HG03439 (cell line): ENCODE results near the gene SND1.
A peak's percentile ranks its signal among the peaks of the same experiment; 100 is the strongest.
"Not testable (repeated sequence)": the region's sequence is repeated elsewhere in the genome, so short reads cannot be mapped to it uniquely, and the experiment has no call there.

Experiments
- ATAC-seq: cut with Tn5 transposase; IDR thresholded peaks from one replicate; pipeline ENCODE4 v1.9.1; 2021; ENCODE audit warnings: mild to moderate bottlenecking, moderate library complexity; ENCODE audit not compliant: unreplicated experiment

SND1 gene

DNA sequence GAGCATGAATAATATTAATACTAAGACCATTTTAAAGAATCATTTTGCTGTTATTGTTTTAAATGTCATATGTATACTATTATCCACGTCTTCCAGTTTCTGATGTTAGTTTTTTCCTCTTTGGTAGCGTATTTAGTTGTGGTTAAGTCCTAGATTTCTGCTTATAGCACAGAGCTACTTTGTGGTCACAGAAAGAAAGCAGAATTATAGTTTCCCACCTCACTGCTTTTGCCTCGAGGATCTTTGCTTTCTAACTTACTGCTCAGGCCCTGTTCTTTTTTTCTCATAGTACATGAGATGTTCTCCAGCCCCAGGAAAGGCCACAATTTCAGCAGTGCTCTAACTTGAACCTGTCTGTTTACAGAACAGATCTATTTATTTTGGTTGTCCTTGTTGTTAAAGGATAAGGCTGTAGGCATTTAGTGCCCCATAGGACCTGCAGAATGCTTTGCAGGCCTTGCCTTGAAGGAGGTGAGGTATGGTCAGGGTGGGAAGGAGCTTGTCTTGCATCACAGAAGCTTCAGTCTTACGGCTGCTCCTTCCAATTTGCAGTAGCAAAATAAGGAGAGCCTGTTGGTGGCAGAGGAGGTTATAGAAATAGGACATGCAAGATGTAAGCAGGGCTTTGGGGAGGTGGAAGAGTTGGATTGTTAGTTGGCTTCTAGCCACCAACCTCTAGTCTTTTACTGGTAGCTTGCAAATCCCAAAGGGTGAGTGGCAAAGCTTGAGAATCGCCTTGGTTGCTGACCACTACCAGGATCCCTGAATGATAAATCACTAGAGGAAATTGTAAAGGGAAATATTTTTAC, 250.1 kb downstream of the SND1 start:
- no peak for ATAC-seq

DNA sequence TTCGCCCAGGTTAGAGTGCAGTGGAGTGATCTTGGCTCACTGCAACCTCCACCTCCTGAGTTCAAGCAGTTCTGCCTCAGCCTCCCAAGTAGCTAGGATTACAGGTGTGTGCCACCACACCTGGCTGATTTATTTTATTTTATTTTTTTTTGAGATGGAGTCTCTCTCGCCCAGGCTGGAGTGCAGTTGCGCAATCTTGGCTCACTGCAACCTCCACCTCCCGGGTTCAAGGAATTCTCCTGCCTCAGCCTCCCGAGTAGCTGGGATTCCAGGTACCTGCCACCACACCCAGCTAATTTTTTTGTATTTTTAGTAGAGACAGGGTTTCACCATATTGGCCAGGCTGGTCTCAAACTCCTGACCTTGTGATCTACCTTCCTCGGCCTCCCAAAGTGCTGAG, 250.8 kb downstream of the SND1 start:
- ATAC-seq = not testable (repeated sequence)

DNA sequence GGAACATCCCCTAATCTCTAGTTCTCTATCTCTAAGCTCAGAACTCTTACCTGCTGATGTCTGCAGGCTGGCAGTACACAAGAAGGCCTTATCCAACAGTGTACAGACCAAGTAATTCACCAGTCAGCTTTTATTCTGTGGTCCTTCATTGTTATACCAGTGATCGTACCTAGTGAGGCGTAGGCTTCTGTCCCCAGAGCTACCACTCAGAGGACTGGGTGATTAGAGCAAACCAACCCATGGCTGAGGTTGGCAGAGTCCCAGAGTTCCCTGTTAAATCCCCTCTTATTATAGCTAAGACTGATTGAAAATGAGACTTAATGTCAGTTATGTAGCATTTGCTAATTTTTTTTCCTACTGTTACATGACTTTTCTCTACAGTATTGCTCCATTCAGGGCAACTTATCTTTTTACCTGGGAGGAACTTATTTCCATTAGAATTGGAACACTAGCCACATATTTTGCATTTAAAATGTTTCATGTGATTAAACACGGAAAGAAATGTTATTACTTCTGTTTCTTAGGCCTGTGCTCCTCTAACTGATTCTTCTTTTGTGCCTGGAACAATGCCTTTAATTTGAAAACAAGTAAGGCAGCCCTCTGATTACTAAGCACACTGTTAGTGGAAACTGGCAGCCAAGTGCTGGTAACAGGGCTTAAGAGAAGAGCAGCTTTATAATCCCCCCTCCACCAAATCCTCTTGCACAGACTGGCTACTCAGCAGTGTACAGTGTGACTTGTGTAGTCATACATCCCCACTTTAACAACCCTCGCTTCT, 252.1 kb downstream of the SND1 start:
- no peak for ATAC-seq

DNA sequence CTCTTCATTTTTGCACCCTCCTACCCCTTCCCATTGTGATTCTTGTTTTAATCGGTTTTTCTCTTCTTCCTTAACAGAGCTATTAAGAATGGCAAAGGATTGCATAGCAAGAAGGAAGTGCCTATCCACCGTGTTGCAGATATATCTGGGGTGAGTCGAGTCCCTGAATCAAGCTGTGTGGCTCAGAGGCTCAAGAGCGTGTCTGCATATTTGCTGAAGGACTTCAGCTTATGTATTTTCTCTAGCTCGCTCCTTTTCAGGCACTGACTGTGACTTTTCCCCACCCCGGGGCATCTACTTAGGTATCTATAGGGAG, 252.6 kb downstream of the SND1 start:
- no peak for ATAC-seq

DNA sequence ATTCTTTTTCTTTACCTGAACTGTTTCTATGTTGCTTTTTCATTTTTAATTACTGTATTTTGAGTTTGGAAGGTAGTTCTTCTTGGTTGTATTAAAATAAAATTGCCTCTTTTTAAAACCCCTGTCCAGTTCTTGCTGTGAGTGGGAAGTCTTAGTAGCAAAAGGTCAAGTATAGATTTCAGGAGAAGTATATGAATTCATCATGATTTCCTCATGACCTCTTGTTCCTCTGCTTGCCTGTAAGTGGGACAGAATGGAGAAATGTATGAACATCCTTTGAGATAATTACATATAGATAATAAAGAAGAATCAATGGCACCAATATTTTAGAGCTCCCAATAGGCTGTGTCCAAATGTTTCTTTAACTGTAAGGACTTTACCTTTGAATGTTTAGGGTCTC, 253.0 kb downstream of the SND1 start:
- no peak for ATAC-seq

DNA sequence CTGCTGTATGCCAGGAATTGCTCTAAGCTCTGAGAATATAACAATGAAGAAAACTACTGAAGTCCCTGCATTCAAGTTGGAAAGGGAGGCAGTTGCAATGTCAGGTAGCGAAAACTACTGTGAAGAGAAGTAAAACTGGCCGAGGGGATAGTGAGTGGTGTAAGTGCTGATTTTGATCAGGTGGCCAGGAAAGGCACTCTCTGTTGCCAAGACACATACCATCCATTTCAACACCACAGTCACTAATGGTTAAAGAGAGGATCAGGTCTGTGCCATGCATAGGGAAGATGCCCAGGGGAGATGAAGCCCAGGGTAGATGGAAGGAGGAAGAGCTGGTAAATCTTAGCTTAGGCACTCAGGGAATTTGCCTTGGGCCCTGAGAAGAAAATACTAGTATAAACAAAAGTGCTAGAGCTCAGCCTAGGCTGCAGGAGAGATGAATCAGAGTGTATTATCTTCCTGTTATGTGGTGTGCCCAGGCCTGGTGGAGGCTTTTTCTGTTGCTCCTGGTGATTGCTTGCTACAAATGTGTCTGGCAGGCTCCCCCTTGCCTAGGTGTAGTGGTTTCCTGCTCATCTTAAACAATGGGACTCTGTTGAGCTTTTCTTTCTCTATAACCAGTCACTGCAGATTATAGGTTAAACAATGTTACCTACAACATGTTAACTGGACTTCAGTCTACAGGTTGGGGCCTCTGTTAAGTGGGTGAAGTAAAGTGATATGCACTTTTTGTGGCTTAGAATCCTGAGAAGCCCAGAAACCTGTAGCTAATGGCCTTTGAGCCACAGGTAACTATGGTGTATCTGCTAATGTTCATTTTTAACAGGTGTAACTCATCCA, 253.7 kb downstream of the SND1 start:
- no peak for ATAC-seq

DNA sequence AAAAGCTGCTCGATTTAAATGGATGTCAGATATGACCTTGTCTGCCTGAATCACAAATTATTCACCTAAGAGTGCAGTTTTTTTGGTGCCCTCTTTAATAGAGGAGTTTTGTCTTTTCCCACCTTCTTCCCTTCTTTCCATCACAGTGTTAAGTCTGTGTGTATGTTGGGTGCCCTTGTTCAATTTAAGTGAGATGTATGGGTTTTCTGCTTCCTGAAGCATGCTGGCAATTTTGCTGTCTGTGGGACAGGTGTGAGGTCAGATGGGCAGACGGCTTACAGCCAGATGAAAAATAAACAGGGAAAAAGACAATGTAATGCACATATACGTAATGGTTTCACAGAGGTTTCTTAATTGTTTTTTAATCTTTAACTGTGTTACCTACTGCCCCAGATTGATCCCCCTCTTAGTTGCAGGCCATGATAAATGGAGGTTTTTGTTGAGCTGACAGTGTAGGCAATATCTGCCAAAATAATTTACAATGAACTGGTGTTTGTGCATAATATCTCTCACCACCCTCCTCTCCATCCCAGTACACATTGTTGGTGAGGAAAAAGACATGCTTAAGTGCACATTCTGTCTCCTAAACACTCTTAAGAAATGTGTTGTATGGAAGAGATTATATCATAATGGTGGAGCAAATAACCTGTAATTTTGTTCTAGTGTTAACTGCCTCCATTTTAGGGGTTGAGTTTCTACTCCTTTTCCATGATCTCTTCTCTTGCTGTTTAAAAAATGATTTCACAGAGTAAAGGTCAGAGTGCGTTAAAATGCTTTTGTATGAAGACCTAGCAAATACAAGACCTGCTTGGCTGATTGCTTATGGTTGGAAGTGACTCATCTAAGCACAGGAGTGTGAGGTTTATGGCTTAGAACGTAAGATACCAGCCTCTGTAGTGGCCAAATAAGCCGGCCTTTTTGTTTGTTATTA, 255.4 kb downstream of the SND1 start:
- no peak for ATAC-seq

DNA sequence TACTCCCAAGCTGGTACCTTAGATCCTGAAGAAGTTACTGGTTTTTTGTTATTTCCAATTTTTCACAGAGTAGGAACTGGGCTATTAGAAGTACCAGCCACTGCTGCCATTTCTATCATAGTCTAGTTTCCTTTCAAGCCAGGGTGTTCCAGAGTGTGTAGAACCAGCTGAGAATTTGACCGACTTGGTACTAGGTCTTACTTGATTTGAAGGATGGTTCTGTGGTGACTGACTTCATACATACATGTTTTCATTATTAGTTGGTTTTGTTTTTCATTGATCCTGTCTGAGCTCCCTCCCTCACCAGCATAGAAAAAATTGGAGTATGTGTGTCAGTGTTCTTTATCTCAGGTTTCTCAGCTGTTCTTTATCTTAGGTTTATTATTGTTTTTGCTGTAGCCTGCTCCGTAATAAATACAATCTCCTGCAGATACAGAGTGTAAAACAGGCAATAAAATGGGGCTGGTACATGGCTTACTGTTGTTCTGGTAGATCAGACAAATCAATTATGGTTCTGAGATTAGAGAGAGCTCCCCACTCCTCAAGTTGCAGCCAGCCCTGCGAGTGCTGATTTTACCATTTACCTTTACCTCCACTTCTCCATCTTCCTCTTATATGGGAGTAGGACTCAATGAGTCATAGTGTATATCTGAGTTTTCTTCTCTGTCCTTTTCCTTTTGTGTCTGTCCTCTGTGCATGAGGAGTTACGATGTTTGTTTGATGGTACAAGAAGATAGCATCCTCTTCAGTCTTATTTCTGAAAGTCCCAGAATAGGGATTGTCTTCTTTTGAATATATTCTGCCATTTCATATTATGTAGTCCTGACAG, 256.6 kb downstream of the SND1 start:
- ATAC-seq = no peak

DNA sequence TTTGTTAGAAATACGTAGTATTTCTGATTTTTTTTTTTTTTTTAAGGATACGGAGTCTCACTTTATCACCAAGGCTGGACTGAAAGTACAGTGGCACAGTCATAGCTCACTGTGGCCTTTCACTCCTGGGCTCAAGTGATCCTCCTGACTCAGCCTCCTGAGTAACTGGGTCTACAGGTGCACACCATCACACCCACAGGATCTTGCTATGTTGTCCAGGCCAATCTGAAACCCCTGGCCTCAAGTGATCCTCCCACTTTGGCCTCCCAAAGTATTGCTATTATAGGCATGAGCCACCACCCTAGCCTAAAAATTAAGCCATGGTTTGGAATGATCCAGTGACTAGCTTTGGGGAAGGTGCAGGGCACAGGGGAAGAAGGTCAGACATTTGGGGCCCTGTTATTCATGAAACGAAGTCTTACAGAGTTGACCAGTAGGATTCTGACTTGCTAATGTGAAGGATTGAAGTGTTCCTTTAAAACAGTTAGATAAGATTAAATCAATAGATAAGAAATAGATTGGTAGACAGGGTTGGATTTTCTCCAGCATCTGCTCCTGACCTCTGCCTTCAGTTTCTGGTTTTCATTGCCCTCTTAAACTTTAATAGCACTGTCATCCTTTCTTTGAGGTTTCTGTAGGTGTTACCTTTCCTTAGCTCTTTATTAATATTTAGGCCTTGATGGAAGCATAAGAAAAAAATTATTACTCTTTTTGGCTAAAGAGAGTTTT, 257.6 kb downstream of the SND1 start:
- ATAC-seq = no peak

DNA sequence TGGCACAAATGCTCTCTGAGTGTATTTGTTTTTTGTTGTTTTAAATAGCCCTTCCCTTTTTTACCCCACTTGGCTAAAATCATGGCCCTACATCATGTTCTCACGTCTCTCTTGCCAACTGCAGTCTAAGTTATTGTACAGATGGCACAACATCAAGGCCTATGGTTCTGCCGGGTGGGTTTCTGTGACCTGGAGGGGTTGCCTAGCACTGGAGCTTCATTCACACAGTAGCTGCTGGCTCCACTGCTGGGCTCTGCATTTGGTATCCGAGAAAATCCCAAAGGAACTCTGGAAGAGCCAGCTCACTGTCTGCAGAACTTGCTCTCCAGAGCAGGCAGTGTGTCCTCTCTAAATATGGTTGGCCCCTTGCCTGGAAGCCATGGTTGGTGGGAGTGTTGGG, 258.7 kb downstream of the SND1 start:
- no peak for ATAC-seq

DNA sequence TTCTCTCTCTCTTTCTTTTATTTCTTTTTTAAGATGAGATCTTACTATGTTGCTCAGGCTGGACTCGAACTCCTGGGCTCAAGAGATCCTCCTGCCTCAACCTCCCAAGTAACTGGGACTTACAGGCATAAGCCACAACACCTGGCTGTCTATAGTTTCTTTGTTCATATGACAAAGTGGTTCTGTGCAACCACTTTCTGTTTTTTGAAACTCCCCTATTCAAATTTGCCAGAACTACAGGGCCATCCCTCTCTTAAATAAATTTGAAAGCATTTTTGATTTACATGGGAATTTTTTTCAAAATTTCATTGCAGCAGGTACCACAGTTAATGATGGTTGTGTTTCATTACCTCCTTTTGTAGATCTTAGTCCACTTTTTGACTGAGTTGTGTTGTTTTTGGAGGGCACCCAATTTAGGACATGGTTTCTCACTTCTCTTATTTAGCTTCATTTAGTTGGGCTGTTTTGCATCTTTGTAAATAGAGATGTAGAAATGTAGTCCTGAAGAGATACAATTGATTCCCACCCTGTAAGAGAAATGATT, 260.0 kb downstream of the SND1 start:
- ATAC-seq = peak; percentile 80

DNA sequence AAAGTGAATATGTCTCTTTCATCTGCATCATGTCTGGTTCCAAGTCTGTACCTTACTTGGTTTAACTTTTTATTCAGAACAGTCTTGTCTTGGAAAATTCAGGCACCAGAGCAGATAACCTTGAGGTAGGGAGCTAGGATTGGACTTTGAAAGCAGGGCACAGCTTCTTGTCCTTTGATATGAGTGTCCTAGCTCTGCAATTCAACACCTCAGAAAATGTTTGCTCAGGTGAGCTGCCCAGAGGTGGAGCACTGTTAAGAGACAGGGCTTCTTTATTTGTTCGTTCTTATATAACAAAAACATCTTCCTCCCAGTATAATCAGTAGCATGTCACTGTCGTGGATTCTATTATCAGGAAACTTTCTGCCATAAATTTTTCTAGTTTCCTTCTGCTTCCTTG, 260.9 kb downstream of the SND1 start:
- no peak for ATAC-seq

DNA sequence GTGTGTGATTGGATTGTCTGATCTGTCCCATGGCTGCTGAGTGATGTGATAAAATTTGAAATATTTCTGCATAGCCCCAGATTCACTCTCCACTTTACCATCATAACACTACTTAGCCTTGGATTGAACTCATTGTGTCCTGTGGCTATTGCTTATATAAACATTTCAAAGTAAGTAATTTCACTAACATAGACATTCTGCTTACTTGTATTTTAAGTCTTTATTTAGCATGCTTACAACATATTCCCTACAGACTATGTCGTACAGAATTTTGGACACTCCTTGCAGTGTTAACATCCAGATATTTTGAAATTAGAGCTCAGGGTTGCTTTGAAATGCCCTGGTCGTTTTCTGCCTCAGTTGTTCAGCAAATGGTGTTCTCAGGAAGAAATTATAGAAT, 261.7 kb downstream of the SND1 start:
- ATAC-seq = no peak

DNA sequence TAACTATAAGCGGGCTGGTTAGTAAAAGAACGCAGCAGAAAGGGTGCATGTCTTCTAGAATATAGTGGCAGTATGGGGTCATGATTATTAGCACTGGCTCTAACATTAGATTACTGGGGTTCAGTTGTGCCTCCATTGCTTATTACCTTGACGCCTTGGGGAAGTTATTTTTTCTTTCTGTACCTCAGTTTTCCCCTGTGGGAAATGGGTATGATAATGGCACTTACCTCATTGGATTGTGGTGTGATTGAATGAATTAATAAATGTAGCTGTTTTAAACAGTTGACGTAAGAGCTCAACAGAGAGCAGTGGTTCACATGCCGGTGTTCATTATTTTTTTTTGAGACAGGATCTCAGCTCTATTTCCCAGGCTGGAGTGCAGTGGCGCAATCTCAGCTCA, 262.7 kb downstream of the SND1 start:
- no peak for ATAC-seq

DNA sequence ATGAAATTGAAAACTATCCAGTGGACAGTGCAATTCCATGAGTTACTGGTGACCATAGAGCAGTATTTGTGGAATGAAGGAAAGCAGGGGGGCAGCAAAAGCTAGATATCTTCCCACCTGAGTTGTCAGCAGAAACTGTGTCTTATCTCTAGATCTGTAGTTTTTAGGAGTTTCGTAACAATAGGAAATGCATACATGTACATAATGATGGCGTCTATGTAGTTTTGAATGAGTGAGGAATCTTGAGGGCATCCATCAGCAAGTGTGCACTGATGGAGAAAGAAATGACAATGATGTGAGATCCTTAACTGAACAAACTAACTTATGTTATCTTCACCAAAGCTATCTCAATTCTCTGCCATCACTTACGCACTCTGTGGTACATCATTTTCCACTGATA, 264.7 kb downstream of the SND1 start:
- ATAC-seq = no peak

DNA sequence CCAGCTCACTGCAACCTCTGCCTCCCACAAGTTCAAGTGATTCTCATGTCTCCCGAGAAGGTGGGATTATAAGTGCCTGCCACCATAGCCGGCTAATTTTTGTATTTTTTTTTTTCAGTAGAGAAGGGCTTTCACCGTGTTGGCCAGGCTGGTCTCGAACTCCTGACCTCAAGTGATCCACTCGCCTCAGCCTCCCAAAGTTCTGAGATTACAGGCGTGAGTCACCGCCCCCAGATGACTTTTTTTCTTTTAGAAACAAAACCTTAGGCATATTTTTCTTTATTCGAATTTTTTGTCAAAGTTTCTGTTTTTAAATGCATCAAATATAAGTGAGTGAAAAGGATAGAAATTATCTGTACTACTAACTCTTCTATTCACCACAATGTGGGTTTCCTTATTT, 266.1 kb downstream of the SND1 start:
- no peak for ATAC-seq

DNA sequence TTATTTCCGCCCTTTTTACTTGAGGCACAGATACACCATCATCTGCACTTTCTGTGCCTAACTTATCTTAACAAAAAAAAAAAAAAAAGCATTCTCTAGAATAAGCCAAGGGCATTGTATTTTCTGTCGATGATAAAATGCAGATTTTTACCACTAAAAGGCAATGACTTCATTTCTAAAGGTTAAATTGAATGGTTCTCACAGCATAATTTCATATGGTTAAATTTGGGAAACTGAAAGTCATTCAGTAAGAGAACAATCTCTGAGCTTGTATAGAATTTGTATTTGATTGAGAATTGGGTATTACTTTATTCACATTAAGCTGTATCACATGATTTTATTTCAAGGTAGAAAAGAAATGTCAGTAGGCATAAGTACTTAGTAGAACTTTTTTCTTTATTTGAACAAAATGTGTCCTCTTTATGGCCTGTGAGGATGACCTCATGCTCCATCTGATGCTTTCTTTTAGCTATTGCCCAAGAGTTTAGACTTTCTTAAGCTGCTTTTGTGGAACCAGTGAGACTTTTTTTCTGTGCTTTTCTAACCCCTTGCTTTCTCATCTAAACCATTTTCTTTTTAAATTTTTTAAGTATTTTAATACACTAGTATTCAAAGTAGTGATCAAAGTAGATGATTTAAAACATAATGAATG, 268.9 kb downstream of the SND1 start:
- ATAC-seq = no peak

DNA sequence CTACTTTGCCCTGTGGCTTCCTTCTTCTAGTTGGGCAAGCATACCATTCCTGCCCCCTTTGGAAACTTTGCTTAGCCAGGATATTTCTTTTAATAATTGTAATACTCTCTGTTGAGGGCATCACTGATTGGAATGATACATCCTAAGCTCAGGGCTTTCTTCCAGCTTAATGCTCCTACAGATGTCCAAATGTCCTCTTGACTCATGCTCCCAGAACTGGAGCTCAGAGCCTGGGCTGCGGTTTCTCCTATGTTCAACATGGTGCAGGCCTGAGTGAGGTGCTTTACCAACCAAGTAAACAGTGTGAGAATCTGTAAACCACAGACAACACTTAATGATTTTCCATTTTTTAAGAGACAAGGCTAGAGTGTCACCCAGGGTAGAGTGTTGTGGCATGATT, 270.7 kb downstream of the SND1 start:
- no peak for ATAC-seq
